ENCODE data around the gene KCNJ9.
"Not testable (repeated sequence)": the region's sequence is repeated elsewhere in the genome, so short reads cannot be mapped to it uniquely, and the experiment has no call there.

KCNJ9 gene

DNA sequence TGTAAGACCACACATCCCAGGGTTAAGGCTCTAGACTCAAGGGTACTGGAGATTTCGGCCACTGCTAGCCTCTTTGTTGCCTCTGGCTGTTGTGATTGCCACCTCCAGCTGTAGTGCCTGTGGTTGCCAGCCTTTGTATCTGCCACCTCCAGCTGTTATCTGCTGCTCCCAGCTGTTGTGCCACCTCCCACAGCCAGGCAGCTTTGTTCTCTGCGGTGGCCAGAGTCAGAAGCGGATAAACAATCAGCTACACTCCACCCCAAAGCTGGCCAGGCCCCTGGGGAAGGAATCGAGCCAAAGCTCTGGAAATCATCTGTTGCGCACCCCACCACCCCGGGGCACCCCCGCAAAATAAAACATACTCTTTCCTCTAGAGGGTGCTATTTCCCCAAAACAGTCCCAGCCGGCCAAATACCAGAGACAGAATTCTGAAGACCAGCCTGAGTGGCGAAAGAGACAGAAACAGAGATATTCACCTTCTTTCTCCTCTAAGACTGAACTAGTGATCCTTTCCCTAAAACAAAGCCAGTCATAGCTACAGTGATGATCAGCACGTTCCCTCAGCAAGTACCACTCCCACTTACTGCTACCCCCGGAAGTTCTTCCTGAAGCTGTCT lies 34.7 kb upstream of the KCNJ9 start:
- no peaks in the 10 kb centered on the region for H3K27me3 ChIP-seq (ENCODE audit: insufficient read depth, poor library complexity, severe bottlenecking)
- H3K9me3 ChIP-seq (ENCODE audit: severe bottlenecking), result no peaks in the 10 kb centered on the region
- no peaks in the 10 kb centered on the region for H3K4me1 ChIP-seq (ENCODE audit: insufficient read depth, poor library complexity, severe bottlenecking)
- ATAC-seq (ENCODE audit: low read depth) (peak; percentile 62), DNase-seq (ENCODE audit: low spot score) (no peak)
- no peaks in the 10 kb centered on the region for H3K36me3 ChIP-seq (ENCODE audit: low read depth)
- H3K27ac ChIP-seq (ENCODE audit: poor library complexity, severe bottlenecking), result no peak overlapping the region
- H3K4me3 ChIP-seq (ENCODE audit: severe bottlenecking), result no peak overlapping the region
- TF ChIP-seq, protein P1, sequence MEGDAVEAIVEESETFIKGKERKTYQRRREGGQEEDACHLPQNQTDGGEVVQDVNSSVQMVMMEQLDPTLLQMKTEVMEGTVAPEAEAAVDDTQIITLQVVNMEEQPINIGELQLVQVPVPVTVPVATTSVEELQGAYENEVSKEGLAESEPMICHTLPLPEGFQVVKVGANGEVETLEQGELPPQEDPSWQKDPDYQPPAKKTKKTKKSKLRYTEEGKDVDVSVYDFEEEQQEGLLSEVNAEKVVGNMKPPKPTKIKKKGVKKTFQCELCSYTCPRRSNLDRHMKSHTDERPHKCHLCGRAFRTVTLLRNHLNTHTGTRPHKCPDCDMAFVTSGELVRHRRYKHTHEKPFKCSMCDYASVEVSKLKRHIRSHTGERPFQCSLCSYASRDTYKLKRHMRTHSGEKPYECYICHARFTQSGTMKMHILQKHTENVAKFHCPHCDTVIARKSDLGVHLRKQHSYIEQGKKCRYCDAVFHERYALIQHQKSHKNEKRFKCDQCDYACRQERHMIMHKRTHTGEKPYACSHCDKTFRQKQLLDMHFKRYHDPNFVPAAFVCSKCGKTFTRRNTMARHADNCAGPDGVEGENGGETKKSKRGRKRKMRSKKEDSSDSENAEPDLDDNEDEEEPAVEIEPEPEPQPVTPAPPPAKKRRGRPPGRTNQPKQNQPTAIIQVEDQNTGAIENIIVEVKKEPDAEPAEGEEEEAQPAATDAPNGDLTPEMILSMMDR (IDR thresholded peaks at IDR 0.05; ENCODE audit: poor library complexity, severe bottlenecking), result peak; percentile 69

DNA sequence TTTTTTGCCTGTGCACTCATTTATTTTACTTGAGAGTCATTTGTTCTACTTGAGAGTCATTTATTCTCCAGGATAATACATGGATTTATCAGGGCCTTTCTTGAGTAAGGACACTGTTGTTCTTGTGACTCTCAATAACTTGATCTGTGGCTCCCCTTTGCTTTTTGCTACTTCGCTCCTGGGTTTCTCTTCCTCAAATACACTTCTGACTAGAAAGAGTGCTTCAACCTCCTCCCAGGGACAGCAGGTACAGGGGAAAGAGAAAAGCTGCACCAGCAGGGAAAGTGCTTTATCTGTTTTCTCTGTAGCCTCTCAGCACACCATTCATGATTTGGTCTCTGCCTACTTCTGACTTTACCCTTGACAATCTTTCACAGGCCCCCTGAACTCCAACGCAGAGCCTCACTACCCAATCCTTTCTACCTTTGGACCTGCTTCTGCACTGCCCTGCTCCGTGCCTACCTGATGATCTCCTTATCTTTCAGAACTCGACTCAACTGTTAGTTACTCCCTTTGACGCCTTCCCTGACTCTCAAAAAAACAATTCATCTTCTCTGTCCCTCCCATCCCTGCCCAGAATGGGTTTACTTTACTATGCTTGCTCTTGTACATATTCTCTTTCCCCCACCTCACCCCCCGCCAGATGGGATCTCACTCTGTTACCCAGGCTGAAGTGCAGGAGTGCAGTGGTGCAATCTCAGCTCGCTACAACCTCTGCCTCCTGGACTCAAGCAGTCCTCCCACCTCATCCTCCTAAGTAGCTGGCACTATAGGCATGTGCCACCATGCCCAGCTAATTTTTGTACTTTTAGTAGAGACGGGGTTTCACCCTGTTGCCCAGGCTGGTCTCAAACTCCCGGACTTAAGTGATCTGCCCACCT lies 34.0 kb upstream of the KCNJ9 start:
- DNase-seq (ENCODE audit: low spot score) (no peak), ATAC-seq (ENCODE audit: low read depth) (no peak)
- Histone ChIP-seq H3K27ac (ENCODE audit: poor library complexity, severe bottlenecking) (no peak overlapping the region), H3K27me3 (ENCODE audit: insufficient read depth, poor library complexity, severe bottlenecking) (no peaks in the 10 kb centered on the region), H3K36me3 (ENCODE audit: low read depth) (no peaks in the 10 kb centered on the region), H3K4me3 (ENCODE audit: severe bottlenecking) (no peak overlapping the region), H3K4me1 (ENCODE audit: insufficient read depth, poor library complexity, severe bottlenecking) (no peaks in the 10 kb centered on the region), H3K9me3 (ENCODE audit: severe bottlenecking) (no peaks in the 10 kb centered on the region)
- TF ChIP-seq, protein P1 (IDR thresholded peaks at IDR 0.05; ENCODE audit: poor library complexity, severe bottlenecking), result no peak

DNA sequence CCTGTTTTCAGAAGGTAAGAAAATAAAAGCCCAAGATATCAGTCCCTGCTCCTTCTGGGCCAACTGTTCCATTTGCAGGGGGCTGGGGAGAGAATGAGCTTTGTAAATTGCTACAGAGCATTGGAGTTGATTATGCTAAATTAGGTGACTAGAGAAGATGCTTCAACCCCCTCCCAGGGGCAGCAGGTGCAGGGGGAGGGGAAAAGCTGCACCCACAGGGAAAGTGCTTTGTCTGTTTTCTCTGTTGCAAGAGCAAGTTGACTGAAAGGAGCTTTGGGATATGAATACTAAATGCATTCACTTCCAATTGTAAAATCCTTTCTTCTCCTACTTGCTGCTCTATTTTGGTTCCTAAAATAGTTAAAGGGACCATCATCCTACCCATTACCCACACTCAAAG lies 33.0 kb upstream of the KCNJ9 start:
- DNase-seq (ENCODE audit: low spot score) (no peak), ATAC-seq (ENCODE audit: low read depth) (no peak)
- no peak overlapping the region for H3K27ac ChIP-seq (ENCODE audit: poor library complexity, severe bottlenecking)

DNA sequence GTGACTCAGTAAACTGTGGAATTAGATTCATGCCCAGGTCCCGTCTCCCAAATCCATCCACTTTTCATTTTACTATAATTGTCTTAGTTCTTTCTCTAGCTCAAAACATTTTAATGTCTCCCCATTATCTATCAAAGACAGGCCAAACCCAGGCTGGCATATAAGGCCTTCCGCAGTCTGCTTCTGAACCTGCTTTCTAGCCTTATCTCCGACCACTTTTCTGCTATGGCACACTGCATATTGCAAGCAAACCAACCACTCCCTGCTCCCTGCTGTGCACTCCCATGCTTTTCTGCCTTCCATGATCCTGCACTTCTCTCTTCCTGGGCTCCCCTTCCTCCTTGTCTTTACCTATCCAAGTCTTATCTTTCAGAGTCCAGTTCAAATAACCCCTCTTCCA lies 32.2 kb upstream of the KCNJ9 start:
- no peaks in the 10 kb centered on the region for H3K4me1 ChIP-seq (ENCODE audit: insufficient read depth, poor library complexity, severe bottlenecking)
- DNase-seq (ENCODE audit: low spot score) (no peak), ATAC-seq (ENCODE audit: low read depth) (no peak)
- H3K27me3 ChIP-seq (ENCODE audit: insufficient read depth, poor library complexity, severe bottlenecking), result no peaks in the 10 kb centered on the region
- no peak overlapping the region for H3K27ac ChIP-seq (ENCODE audit: poor library complexity, severe bottlenecking)
- no peaks in the 10 kb centered on the region for H3K9me3 ChIP-seq (ENCODE audit: severe bottlenecking)
- no peak overlapping the region for H3K4me3 ChIP-seq (ENCODE audit: severe bottlenecking)
- TF ChIP-seq, protein P1 (IDR thresholded peaks at IDR 0.05; ENCODE audit: poor library complexity, severe bottlenecking), result no peak
- H3K36me3 ChIP-seq (ENCODE audit: low read depth), result no peaks in the 10 kb centered on the region

More for the DNA sequence above, 33.0 kb upstream of the KCNJ9 start:
- no peak overlapping the region for H3K4me3 ChIP-seq (ENCODE audit: severe bottlenecking)
- no peaks in the 10 kb centered on the region for H3K4me1 ChIP-seq (ENCODE audit: insufficient read depth, poor library complexity, severe bottlenecking)
- no peaks in the 10 kb centered on the region for H3K27me3 ChIP-seq (ENCODE audit: insufficient read depth, poor library complexity, severe bottlenecking)
- TF ChIP-seq, protein P1 (IDR thresholded peaks at IDR 0.05; ENCODE audit: poor library complexity, severe bottlenecking), result no peak
- H3K36me3 ChIP-seq (ENCODE audit: low read depth), result no peaks in the 10 kb centered on the region
- H3K9me3 ChIP-seq (ENCODE audit: severe bottlenecking), result no peaks in the 10 kb centered on the region

DNA sequence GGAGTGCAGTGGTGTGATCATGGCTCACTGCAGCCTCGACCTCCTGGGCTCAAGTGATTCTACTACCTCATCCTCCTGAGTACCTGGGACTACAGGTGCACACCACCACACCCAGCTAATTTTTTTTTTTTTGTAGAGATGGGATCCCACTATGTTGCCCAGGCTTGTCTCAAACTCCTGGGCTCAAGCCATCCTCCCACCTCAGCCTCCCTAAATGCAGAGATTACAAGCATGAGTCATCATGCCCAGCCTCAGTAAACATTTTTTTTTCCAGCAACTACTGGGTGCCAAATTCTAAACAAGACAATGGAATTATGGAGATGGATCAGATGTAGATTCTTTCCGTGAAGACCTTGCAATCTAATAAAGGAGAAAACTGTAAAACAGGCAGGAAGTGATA lies 31.2 kb upstream of the KCNJ9 start:
- H3K27ac ChIP-seq (ENCODE audit: poor library complexity, severe bottlenecking); H3K9me3 ChIP-seq (ENCODE audit: severe bottlenecking); H3K36me3 ChIP-seq (ENCODE audit: low read depth); H3K4me3 ChIP-seq (ENCODE audit: severe bottlenecking); DNase-seq (ENCODE audit: low spot score); ATAC-seq (ENCODE audit: low read depth); H3K27me3 ChIP-seq (ENCODE audit: insufficient read depth, poor library complexity, severe bottlenecking); H3K4me1 ChIP-seq (ENCODE audit: insufficient read depth, poor library complexity, severe bottlenecking): not testable (repeated sequence)

Data from RWPE2 (cell line).